Caki2 (cell line): ENCODE data around the gene CEMP1. TPM values are rescaled to one million over a fixed set of nuclear protein-coding genes. Genes with fewer than 3 reads are reported as not detected.

Experiments
- DNase-seq: peaks from one replicate; pipeline ENCODE4 v3.0.0-alpha.2; 2015; ENCODE audit warnings: low read depth
- in situ Hi-C: cut with HindIII; loops from 2 replicates; pipeline ENCODE4 v1.10.0; 2016; ENCODE audit warnings: low sequenced_read_pairs, low pct_unique_long_range_greater_than_20kb, mixed read lengths
- total RNA-seq: library from RNA; depleted of rRNA; stranded (reverse); fragments of >200 nt; shearing (Covaris generic); gene quantifications from 2 replicates; pipeline ENCODE4 v1.2.3, GENCODE V29; 2014; ENCODE audit warnings: low replicate concordance

Gene CEMP1
- total RNA-seq, 1 experiment from 2014 or later: not detected

DNA sequence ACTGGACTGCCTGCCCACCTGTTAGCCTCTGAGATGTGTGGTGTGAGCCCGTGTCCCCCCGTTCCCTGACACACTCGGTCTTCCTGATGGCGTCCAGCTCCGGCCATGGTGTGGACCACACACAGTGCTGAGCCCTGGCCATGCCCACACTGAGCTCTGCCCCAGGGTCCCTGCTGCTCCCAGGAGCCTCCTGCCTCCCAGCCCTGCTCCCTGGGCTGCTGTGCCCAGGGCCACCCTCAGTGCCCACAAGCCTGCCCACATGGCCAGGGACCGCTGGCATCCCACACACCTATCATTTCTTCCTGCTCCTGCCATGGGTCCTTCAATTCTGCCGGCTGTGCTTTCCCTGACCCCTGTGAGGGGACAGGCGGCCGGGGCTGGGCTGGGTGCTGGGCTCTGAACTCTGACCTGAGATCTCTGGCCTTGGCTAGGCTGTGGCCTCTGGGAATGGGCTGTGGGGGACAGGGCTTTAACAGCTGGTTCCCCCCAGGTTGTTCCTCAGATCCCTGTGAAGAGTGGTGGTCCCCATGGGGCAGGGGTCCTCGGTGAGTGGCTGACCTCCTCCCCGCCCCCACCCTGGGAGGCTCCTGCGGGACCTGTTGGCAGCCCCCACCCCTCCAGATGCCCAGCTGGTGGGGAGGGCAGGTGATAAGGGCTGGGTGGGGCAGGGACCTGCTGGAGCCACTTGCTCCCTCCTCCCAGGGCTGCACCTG, 4.0 kb downstream of the CEMP1 start:
- in situ Hi-C loops: no loop called here
- no peak for DNase-seq

DNA sequence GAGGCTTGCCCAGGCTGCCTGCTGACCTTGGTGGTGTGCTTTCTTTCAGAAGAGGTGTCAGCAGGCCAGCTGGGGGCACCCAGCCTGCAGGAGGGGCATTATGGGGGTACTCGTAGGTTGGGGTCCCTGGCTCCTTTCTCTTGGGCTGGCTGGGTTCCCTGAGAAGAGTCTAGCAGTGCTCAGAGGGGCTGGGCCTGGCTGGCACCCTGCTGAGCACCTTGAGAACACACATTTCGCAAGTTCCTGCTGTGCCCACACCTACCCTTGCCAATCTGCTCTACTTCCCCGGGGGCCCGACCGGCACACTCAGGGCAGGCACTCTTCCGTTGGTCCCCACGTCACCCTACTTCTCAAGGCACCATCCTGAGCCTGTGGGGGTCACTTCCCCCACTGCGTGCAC, 5.1 kb downstream of the CEMP1 start:
- no peak for DNase-seq
- in situ Hi-C loops: no loop called here

DNA sequence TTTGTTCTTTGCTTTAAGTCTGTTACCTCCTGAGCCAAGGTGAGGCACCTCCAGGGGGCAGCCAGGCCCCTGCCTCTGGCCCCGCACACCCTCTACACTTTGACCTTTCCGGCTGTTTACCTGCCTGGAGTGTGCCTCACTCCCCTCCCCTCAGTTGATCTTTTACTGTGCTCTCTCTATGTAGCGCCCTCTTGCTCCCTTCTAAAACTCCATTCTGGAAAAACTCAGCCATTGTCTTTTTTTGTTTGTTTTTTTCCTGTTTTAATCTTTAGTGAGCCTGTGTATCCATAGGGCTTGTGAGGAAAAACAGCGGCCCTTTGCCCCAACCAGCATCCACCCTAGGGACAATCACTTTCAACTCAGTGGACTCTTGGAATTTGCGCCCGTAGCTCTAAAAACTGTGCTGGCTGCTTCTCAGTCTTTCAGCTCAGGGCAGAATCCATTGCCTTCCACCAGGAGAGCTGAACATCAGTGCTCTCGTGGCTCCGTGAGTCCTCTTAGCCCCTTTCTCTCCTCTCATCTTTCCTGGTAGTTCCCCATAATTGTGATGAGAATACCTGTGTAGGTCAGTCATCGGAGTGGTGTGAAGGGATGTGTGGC, 6.8 kb downstream of the CEMP1 start:
- no peak for DNase-seq
- in situ Hi-C loops: loop anchor here (25.0 kb wide), 1 partner anchor 487 kb away; the partner anchor contains the start of genes NHERF2, NTHL1 and TSC2

DNA sequence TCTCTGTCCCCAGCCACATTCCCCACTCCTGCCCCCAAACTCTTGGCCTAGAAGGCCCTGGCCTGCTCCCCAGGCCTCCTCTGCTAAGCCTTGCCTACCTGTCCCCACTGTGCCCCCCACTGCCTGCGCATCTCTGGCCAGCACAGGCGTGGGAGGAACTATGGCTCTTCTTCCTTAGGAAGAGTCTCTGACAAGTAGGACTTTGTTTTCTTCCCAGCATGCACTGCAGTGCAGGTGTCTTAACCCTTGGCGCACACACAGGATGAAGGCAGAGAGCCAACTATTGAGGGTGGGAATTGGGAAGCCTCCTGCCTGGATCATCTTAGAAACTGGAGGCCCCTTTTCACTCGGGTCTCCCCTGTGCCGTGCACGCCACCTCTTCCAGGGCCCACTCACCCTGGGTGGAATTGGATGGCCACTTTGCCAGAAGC, 7.4 kb downstream of the CEMP1 start:
- no peak for DNase-seq
- in situ Hi-C loops: loop anchor here (25.0 kb wide), 1 partner anchor 487 kb away; the partner anchor contains the start of genes NHERF2, NTHL1 and TSC2

DNA sequence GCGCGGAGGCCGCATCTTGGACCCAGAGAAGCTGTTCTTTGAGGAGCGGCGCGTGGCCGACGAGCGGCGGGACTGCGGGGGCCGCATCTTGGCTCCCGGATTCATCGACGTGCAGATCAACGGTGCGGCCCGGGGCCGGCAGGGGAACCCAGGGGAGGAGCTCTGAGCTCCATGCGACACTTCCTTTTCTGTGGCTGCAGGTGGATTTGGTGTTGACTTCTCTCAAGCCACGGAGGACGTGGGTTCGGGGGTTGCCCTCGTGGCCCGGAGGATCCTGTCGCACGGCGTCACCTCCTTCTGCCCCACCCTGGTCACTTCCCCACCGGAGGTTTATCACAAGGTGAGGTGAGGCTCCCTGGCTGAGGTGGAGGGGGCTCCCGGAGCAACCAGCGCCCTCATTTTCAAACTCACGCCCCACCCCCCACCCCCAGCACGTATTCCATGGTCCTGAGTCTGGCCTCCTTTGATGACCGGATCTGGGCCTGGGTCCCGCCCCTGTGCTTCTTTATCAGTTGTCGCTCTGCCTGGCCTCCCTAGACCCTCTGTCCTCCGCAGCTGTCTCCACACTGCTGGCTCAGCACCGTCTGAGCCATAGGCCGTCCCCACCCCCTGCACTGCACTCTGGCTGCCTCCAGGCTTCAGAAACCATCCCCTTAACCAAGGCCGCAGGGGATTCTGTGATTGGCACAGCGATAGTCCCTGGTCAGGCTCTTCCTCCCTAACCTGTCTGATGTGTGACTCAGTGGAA, 10.2 kb downstream of the CEMP1 start:
- no peak for DNase-seq
- in situ Hi-C loops: loop anchor here (25.0 kb wide), 1 partner anchor 484 kb away; the partner anchor contains the start of genes NHERF2, NTHL1 and TSC2

DNA sequence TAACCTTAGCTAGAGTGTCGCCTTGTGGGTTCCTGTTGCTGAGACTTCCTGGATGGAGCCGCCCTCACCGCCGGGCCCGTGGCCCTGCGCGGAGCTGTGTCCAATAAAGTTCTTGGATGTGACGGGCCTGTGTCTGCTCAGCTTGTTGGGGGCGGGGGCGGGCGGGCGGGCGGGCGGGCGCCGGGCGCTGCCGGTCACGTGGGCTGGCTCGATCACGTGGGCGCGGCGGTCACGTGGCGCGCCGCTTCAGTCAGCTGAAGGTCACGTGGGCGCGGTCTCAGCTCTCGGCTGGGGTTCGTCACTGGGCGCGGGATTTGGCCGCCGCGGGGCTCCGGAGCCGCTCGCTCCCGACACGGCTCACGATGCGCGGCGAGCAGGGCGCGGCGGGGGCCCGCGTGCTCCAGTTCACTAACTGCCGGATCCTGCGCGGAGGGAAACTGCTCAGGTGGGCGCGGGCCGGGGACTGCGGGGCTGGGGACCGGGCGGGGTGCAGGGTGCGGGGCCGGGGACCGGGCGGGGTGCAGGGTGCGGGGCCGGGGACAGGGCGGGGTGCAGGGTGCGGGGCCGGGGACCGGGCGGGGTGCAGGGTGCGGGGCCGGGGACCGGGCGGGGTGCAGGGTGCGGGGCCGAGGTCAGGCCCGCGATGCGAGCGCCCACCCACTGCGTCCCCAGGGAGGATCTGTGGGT, 11.0 kb downstream of the CEMP1 start, which contains the start of gene AMDHD2:
AMDHD2 (plus strand) TSS at position 275 of the 687 bp plus-strand sequence; CDS start at position 363, 88 bp downstream.
- DNase-seq: peak; percentile 83
- in situ Hi-C loops: loop anchor here (25.0 kb wide), 1 partner anchor 483 kb away; the partner anchor contains the start of genes NHERF2, NTHL1 and TSC2

DNA sequence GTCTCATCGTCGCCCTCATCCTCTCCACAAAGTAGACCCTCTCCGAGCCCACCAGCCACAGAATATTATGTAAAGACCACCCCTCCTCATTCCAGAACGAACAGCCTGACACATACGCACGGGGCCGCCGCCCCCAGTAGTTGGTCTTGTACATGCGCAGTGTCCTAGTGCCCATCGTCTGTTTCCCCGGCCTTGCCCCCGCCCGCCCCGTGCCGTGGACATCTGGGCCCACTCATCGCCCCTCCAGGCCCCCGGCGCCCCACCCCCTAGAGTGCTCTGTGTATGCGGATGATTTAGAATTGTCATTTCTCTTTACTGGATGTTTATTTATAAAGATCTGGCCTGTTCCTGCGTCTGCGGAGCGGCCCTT, 11.5 kb downstream of the CEMP1 start:
- in situ Hi-C loops: loop anchor here (25.0 kb wide), 1 partner anchor 482 kb away; the partner anchor contains the start of genes NHERF2, NTHL1 and TSC2

DNA sequence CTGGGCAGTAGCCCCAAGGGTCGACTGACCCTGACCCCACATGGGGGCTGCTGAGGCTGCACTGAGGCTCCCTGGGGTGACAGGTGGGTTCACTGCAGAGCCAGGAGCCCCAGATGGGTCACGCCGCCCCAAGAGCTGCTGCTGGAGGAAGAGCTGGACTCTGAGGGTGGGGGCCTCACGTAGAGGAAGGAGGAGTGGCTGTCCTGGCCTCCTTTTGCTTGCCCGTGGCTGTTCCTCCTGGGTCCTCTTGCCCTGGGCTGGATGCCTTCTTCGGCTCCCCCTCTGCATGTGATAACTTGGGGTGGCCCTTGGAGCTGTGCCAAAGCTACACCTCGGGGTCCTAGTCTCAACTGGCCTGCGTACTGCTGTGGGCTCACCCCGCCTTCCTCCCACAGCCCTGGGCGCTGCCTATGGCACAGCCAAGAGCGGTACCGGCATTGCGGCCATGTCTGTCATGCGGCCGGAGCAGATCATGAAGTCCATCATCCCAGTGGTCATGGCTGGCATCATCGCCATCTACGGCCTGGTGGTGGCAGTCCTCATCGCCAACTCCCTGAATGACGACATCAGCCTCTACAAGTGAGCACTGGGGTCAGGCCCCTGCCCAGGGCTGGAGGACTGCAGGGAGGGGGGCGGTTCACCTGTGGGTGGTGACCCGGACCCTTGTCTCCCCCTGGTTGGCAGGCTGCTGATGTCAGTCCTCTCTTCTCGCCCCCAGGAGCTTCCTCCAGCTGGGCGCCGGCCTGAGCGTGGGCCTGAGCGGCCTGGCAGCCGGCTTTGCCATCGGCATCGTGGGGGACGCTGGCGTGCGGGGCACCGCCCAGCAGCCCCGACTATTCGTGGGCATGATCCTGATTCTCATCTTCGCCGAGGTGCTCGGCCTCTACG, 12.1 kb downstream of the CEMP1 start:
- DNase-seq: no peak
- in situ Hi-C loops: loop anchor here (25.0 kb wide), 1 partner anchor 482 kb away; the partner anchor contains the start of genes NHERF2, NTHL1 and TSC2

More for the DNA sequence above, 11.5 kb downstream of the CEMP1 start:
- DNase-seq: no peak

DNA sequence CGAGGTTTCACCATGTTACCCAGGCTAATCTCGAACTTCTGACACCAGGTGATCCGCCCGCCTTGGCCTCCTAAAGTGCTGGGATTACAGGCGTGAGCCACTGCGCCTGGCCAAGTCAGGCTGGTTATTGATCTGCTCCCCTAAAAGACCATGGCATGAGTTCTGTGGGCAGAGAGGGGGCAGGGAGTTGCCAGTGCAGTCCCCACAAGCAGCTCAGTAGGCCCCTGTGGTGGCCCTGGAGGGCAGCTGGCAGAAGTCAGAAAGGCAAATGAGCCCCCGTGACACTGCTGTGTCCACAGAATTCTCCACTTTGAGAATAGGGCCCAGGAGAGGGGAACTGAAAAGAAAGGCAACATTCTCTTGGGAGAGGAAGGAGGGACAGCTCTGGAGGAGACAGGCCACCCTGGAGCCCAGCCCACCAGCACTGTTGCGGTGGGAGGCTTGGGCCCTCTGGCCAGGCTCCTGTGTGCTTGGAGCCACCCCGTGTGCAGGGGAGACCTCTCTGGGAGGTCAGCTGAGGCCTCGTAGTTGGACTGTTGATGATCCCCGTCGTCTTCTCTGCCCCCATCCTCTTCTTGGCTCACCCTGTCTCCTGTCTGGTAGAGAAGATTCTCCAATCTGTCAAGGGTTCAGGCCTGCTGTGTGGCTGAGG, 13.1 kb downstream of the CEMP1 start:
- in situ Hi-C loops: loop anchor here (25.0 kb wide), 1 partner anchor 481 kb away; the partner anchor contains the start of genes NHERF2, NTHL1 and TSC2
- DNase-seq: no peak

DNA sequence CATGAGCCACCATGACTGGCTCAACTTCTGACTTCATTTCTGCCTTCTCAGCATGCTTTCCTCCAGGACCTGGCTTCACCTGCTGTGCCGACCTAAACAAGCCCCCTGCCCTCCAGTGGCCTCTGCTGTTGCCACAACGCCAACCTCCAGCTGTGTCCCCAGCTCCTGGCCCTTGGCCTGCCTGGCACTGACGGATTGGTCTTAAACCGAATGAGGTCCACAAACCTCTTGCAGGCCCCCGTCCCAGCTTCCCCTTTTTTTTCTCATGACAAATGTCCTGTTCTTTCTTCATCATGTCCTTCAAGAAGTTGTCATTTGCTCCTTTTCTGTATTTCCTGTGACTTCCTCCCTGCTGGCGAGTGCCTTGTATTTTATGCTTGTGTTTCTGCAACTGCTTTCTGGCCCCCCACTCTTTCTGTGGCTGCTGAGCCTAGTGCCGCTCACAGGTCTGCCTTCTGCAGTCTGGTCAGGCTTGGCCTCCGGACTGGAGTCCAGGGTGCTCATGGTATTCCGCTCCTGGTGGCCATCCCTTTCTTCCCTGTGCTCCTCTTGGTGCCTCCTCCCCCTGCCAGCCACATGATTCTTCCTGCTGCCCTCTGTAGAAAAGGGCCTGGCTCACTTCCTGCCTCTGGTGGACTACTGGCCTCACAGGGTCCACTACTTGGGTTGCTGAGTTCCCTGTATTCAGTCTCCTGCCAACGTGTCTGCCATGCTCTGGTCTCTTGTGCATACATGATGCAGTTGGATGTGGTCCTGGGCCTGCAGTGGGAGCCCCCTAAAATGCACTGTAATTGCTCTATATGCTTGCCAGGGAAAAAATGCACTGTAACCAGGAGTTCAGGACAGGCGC, 14.6 kb downstream of the CEMP1 start:
- no peak for DNase-seq
- in situ Hi-C loops: loop anchor here (25.0 kb wide), 1 partner anchor 479 kb away; the partner anchor contains the start of genes NHERF2, NTHL1 and TSC2

DNA sequence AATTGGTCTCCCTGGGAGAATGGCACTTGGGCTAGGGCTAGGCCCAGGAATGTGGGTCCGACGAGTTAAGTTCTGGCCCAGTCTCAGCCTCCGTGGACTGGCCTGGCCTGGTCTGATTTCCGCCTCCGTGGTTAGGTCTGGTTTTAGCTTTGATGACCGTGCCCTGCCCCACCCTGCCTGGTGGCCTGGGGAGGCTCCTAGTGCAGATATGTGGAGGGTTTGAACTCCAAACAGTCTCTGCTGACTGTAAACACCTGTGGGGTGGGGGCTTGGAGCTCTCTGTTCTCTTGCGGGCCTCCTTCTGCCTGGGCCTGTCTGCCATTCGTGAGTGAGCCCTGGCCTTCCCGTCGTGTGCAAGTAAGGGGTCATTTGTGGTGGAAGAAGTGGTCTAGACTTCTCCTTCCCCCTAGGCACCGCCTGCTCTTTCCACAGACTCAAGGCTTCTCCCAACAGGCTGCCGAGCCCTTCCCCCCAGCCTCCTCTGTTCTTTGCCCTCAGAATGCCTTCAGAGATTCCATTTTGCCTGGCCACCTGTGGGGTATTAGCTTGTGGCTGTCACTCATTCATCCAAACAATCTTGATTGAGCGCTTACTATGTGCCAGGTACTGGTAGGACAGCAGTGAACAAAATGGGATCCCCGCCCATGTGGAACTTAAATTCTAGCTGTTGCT, 15.9 kb downstream of the CEMP1 start:
- DNase-seq: no peak
- in situ Hi-C loops: loop anchor here (25.0 kb wide), 1 partner anchor 478 kb away; the partner anchor contains the start of genes NHERF2, NTHL1 and TSC2

DNA sequence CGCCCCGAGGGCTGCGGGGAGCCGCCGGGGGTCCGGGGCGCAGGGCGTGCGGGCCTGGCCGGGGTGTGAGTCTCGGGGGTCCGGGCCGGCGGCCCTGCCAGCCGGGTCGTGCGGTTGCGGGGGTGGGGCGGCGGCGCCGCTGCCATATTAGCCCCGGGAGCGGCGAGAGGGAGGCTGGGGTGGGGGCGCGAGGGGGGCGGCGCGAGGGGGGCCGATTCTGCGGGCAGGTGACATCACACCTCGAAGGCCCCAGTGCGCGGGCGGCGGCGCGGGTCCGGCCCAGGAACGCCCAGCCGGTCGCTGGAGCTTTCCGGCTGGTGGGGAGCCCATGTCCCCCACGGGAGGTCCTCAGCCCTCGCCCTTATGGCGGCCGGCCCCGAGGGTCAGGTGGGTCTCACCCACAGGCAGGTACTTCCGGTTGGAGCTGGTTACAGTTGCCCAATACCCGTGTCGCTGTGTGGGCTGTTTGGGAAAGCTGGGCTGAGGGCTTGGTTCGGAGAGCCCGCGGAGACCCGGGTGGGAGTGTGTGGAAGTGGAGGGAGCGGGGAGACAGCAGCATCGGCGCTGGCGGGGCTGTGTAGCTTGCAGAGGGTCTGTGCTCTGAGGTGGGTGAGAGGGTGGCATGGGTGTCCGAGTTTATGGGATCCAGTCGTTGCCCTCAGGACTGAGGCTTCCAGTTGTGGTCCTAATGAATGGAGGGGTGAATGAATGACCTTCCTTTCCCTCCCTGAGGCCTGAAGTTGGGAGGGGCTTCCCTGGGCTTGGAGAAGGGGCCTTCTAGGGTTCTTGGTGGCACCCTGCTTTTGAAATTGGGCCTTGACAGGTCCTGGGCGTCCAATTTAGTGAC, 16.7 kb downstream of the CEMP1 start:
- no peak for DNase-seq
- in situ Hi-C loops: loop anchor here (25.0 kb wide), 1 partner anchor 477 kb away; the partner anchor contains the start of genes NHERF2, NTHL1 and TSC2

DNA sequence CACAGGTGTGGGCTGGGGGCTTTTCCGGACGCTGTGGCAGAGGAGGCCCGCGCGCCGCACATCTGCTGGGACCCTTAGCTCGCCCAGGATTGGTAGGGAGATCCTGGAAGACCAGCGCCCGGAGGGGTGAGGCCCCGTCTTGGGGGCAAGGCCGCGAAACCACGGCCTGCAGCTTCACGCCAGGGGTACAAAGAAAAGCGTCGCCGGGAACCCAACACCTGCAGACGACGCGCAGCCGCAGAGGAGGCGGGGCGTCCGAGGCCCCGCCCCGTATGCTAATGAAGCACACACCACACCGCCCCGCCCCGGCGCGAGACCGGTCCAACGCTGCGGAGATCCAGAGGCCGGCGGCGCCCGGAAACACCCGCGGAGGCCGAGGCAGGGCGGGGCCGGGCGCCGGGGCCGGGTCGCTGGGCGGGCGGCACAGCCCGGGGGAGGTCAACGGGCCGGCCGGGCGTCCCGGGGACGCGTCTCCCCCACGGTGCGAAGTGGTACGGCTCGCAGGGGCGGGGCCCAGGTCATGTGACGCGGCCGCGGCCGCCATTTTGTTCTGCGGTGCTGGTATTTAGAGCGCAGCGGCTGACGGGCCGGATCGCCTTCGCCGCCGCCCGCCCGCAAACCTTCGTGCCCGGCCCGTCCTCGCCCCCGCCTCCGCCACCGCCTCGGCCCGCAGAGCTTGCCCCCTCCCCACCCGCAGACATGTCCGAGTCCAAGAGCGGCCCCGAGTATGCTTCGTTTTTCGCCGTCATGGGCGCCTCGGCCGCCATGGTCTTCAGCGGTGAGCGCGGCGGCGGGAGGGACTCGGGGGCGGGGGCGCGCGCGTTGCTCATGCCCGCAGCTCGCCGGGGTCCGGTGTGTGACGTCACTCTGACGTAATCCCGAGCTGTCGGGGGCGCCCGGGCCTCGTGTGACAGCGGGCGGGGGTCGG, 17.5 kb downstream of the CEMP1 start, which contains the start of gene ATP6V0C:
ATP6V0C (plus strand) TSS at position 548 of the 928 bp plus-strand sequence; CDS start at position 700, 152 bp downstream.
- in situ Hi-C loops: loop anchor here (25.0 kb wide), 1 partner anchor 476 kb away; the partner anchor contains the start of genes NHERF2, NTHL1 and TSC2
- DNase-seq: peak; percentile 97
